GM12875 (cell line): ENCODE data around the gene STK32B.

Experiments
- H3K4me3 ChIP-seq: one replicate; pipeline ENCODE4 v1.5.1; 2011; ENCODE audit warnings: low read depth, low read length, control low read depth
- TF ChIP-seq, protein P1 (sequence below): IDR thresholded peaks from 2 replicates; pipeline ENCODE4 v1.5.1; 2011; ENCODE audit warnings: low read depth, mild to moderate bottlenecking, control low read depth, inconsistent platforms, low read length, moderate library complexity, borderline replicate concordance; ENCODE audit not compliant: insufficient read depth

Gene STK32B

GRCh38 chr4:5012244-5012898 is 38.9 kb upstream of the STK32B start:
- H3K4me3 ChIP-seq: no peak overlapping the region
- TF ChIP-seq, protein P1, sequence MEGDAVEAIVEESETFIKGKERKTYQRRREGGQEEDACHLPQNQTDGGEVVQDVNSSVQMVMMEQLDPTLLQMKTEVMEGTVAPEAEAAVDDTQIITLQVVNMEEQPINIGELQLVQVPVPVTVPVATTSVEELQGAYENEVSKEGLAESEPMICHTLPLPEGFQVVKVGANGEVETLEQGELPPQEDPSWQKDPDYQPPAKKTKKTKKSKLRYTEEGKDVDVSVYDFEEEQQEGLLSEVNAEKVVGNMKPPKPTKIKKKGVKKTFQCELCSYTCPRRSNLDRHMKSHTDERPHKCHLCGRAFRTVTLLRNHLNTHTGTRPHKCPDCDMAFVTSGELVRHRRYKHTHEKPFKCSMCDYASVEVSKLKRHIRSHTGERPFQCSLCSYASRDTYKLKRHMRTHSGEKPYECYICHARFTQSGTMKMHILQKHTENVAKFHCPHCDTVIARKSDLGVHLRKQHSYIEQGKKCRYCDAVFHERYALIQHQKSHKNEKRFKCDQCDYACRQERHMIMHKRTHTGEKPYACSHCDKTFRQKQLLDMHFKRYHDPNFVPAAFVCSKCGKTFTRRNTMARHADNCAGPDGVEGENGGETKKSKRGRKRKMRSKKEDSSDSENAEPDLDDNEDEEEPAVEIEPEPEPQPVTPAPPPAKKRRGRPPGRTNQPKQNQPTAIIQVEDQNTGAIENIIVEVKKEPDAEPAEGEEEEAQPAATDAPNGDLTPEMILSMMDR: no peak

DNA sequence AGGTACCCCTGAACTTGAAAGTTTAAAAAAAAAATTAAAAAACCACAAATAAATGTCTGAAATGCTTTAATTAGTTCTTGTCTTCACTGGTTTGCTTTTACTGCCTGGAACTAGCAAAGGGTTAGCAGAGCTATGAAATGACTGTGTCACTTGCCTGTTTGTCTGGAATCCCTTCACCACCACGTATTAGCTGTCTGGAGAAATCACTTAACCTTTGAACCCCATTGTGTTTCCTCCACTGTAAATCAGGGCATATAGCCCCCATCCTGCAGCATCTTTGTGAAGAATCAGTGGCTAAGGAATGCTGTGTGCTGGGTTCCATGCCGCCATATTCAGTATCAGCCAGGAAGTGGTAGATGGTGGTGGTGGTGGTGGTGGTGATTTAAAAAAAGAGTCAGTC is 38.3 kb upstream of the STK32B start:
- TF ChIP-seq, protein P1: no peak
- no peak overlapping the region for H3K4me3 ChIP-seq

- no peak overlapping the region for H3K4me3 ChIP-seq
- TF ChIP-seq, protein P1: no peak
Observed at GRCh38 chr4:5014007-5014682, 37.1 kb upstream of the STK32B start.

DNA sequence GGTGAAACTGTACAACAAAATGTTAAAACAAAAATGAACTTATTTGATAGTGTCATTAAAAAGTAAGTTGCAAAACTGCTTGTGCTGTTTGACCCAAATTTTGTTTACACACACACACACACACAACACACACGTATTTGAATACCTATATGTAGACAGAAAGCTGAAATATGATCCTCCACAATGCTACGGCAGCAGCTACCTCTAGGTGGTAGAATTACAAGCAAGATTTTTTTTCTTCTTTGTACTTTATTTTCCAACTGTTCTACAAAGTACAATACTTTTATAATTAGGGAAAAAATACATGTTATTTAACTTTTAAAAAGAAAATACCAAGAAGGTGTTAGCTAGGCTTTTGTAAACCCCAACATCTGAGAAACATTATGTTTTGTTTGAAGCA is 33.2 kb upstream of the STK32B start:
- TF ChIP-seq, protein P1: no peak
- H3K4me3 ChIP-seq: no peak overlapping the region

- TF ChIP-seq, protein P1: no peak
- no peak overlapping the region for H3K4me3 ChIP-seq
Observed at GRCh38 chr4:5018603-5019002, 32.7 kb upstream of the STK32B start.

GRCh38 chr4:5019274-5019673 is 32.0 kb upstream of the STK32B start, which contains the start of gene CYTL1:
CYTL1 (minus strand) TSS chr4:5019458; CDS start chr4:5019445, 13 bp downstream.
- TF ChIP-seq, protein P1: no peak
- H3K4me3 ChIP-seq: no peak within 1 kb of the TSS

DNA sequence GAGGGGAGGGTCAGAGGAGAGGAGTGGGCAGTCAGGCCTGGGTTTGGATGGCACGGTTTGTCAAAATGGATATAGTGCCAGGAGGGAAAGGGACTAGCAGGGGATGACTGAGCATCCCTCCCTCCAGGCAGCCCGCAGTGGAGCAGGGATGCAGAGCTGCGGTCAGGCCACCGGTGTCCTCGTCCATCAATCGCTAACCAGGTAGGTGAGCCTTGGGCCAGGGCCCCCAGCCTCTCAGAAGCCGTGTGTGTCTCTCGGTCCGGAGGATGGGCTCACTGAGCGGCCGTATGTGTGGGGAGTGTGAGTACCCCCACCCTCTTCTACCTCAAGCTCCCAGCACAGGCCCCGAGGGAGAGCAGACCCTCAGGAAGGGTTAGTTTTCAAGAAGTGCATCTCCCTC is 31.5 kb upstream of the STK32B start:
- TF ChIP-seq, protein P1: no peak

More for the DNA sequence above, 31.5 kb upstream of the STK32B start:
- H3K4me3 ChIP-seq: no peak overlapping the region
